Neural progenitor cell (in vitro differentiated cells): Measurements from ENCODE around the gene KSR1.

ENCODE experiments used
- CTCF ChIP-seq: fragments of 200-600 bp; sonication (generic); IDR thresholded peaks from 2 replicates; pipeline ENCODE4 v1.5.1; 2017; ENCODE audit warnings: antibody characterized with exemption, mild to moderate bottlenecking
- EZH2 ChIP-seq: fragments of 200-600 bp; sonication (generic); IDR thresholded peaks from 2 replicates; pipeline ENCODE4 v1.6.1; 2017; ENCODE audit warnings: antibody characterized with exemption, mild to moderate bottlenecking, moderate library complexity

- TF ChIP-seq CTCF (no peak), EZH2 (no peak)
These were observed 5.8 kb upstream of the KSR1 start for GRCh38 chr17:27450416-27450815.
